Subcutaneous adipose tissue (tissue), 4 donors: ENCODE results near the gene TMEM129. TPM values are rescaled to one million over a fixed set of nuclear protein-coding genes. Genes with fewer than 3 reads are reported as not detected.

Experiments
- CTCF ChIP-seq: fragments of 450-650 bp; IDR thresholded peaks from one replicate; pipeline ENCODE4 v1.5.1; 2016; ENCODE audit warnings: low read depth, mild to moderate bottlenecking, control low read depth, antibody characterized with exemption, moderate library complexity
- total RNA-seq, 4 donors: library from RNA; depleted of rRNA; stranded (reverse); fragments of >200 nt; gene quantifications; one replicate each; pipeline ENCODE4 v1.1.0, GENCODE V29; 2016

TMEM129 gene
- total RNA-seq, 4 donors from 2014 or later, result 21.0 to 65.4 (median 30.4) TPM

- TF ChIP-seq CTCF, result no peak
These were observed 15.7 kb upstream of the TMEM129 start for GRCh38 chr4:1736812-1737211.

GRCh38 chr4:1735215-1735614, 14.1 kb upstream of the TMEM129 start:
- no peak for TF ChIP-seq CTCF

- TF ChIP-seq CTCF, result no peak
These were observed 11.8 kb upstream of the TMEM129 start for GRCh38 chr4:1732911-1733310.

- TF ChIP-seq CTCF, result no peak
These were observed 10.1 kb upstream of the TMEM129 start for GRCh38 chr4:1731180-1731579.

DNA sequence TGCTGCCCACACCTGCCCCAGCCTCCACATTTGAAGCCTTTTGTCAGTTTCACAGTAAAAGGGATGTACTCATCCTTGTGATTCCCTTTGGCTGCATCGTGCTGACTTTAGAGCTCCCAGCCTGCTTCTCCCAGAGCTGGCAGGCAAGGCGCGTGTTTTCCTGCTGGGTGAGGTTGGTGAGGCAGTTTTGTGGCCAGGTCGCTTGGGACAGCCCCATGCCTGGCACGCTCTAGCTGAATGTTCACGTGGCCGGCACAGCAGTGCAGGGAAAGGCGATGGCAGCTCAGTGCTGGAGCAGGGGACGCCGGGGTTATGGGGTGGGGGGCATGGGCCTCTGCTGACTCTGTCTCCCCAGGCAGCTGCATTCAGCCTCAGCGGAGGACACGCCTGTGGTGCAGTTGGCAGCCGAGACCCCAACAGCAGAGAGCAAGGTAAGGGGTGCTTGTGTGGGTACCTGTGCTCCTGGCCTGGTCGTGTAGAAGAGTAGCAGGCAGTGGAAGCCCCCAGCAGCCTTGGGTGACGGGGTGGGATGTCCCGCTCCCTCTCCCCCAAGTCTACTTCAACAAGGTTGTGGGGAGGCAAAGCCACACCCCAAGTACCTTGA, 9.5 kb upstream of the TMEM129 start:
- no peak for TF ChIP-seq CTCF

DNA sequence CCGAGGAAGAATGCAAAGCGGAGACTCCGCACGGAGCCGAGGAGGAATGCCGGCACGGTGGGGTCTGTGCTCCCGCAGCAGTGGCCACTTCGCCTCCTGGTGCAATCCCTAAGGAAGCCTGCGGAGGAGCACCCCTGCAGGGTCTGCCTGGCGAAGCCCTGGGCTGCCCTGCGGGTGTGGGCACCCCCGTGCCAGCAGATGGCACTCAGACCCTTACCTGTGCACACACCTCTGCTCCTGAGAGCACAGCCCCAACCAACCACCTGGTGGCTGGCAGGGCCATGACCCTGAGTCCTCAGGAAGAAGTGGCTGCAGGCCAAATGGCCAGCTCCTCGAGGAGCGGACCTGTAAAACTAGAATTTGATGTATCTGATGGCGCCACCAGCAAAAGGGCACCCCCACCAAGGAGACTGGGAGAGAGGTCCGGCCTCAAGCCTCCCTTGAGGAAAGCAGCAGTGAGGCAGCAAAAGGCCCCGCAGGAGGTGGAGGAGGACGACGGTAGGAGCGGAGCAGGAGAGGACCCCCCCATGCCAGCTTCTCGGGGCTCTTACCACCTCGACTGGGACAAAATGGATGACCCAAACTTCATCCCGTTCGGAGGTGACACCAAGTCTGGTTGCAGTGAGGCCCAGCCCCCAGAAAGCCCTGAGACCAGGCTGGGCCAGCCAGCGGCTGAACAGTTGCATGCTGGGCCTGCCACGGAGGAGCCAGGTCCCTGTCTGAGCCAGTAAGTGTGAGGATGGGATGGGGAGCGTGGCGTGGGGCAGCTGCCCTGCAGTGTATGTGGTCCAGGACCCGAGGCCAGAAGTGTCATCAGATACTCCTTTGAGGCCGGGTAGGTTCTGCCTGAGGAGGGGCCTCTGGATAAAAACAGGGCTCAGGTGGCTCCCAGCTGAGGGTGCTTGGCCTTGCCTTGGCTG, 7.2 kb upstream of the TMEM129 start:
- no peak for TF ChIP-seq CTCF
